GM12878 (cell line): ENCODE data around the gene USF1. TPM values are rescaled to one million over a fixed set of nuclear protein-coding genes. Genes with fewer than 3 reads are reported as not detected.

Source experiments
- ATAC-seq: fragments of 200-7000 bp; cut with Tn5 transposase; 3 replicates; pipeline ENCODE4 v1.9.1; 2020; ENCODE audit warnings: mild to moderate bottlenecking, moderate library complexity
- BruUV-seq: library from RNA; stranded (reverse); fragments of 400-500 nt; replicated peaks from 2 replicates; lab custom pipeline; 2021; lab: Mats Ljungman, UMichigan
- CTCF ChIA-PET: fragments of 300-600 bp; sonication (Branson Sonifier 250); formaldehyde crosslinking; extraction: SDS; loops from one replicate; lab custom pipeline; 2021; ENCODE audit warnings: inconsistent platforms; lab: Yijun Ruan, JAX
- POLR2A ChIA-PET: fragments of 350-600 bp; formaldehyde crosslinking; extraction: SDS; loops from one replicate; lab custom pipeline; 2021; ENCODE audit warnings: inconsistent platforms; lab: Charles Lee
- RAD21 ChIA-PET: fragments of 300-600 bp; sonication (Branson Sonifier 250); formaldehyde crosslinking; loops from one replicate; lab custom pipeline; 2023; ENCODE audit warnings: antibody characterized with exemption; ENCODE audit not compliant: unreplicated experiment; lab: Charles Lee
- SMC1A ChIA-PET: fragments of 300-600 bp; sonication (Branson Sonifier 250); formaldehyde crosslinking; loops from one replicate; lab custom pipeline; 2023; ENCODE audit not compliant: unreplicated experiment, uncharacterized antibody; lab: Charles Lee
- DNase-seq: peaks from one replicate; pipeline ENCODE4 v3.0.0-alpha.2; 2011; ENCODE audit warnings: low read depth, low spot score
- FAIRE-seq: peaks from 3 replicates; lab custom pipeline; 2011; peaks lifted over from hg19 to GRCh38; lab: Jason Lieb, UNC
- H2AFZ ChIP-seq: 2 replicates; pipeline ENCODE4 v1.6.0; 2011; ENCODE audit warnings: low read depth, low read length, control low read depth; ENCODE audit not compliant: control insufficient read depth
- H3K27ac ChIP-seq: 2 replicates; pipeline ENCODE4 v1.5.1; 2011; ENCODE audit warnings: control low read depth; ENCODE audit not compliant: control insufficient read depth, insufficient read depth
- H3K27me3 ChIP-seq, 2 experiments: replicated peaks in 1 of 2; 2 replicates each; pipeline versions ENCODE4 v1.6.0 to v1.6.1; 2011; ENCODE audit warnings: low read length in 1 of 2; ENCODE audit not compliant: control insufficient read depth in 2 of 2, insufficient read depth in 2 of 2
- H3K36me3 ChIP-seq, 2 experiments: 2 replicates each; pipeline ENCODE4 v1.5.1; 2011; ENCODE audit warnings: low read length in 1 of 2; ENCODE audit not compliant: control insufficient read depth in 2 of 2, insufficient read depth in 2 of 2
- H3K4me1 ChIP-seq: 2 replicates; pipeline ENCODE4 v1.6.1; 2011; ENCODE audit warnings: mild to moderate bottlenecking, low read length, moderate library complexity, mixed read lengths; ENCODE audit not compliant: control insufficient read depth, insufficient read depth
- H3K4me2 ChIP-seq: 2 replicates; pipeline ENCODE4 v1.6.0; 2011; ENCODE audit warnings: control low read depth; ENCODE audit not compliant: control insufficient read depth, insufficient read depth
- H3K4me3 ChIP-seq: fragments of 200-600 bp; sonication (generic); 2 replicates; pipeline ENCODE4 v1.5.1; 2016
- H3K79me2 ChIP-seq: 2 replicates; pipeline ENCODE4 v1.6.0; 2011; ENCODE audit warnings: low read length; ENCODE audit not compliant: control insufficient read depth, insufficient read depth
- H3K9ac ChIP-seq: 2 replicates; pipeline ENCODE4 v1.8.0; 2011; ENCODE audit warnings: low read length, control low read depth, mixed read lengths; ENCODE audit not compliant: control insufficient read depth, insufficient read depth
- H3K9me3 ChIP-seq: replicated peaks from 3 replicates; pipeline ENCODE4 v1.5.1; 2011; ENCODE audit warnings: mild to moderate bottlenecking, low read length; ENCODE audit not compliant: control insufficient read depth, insufficient read depth
- H4K20me1 ChIP-seq: 2 replicates; pipeline ENCODE4 v1.6.0; 2011; ENCODE audit not compliant: control insufficient read depth, insufficient read depth
- ATF7 ChIP-seq: fragments of 450-650 bp; IDR thresholded peaks from 2 replicates; pipeline ENCODE4 v1.6.1; 2016; ENCODE audit warnings: low read depth, mild to moderate bottlenecking
- CHD1 ChIP-seq: IDR thresholded peaks from 2 replicates; pipeline ENCODE4 v1.6.1; 2012; ENCODE audit warnings: low read depth, low read length, improper control_type of control experiment
- CREM ChIP-seq: IDR thresholded peaks from 2 replicates; pipeline ENCODE4 v1.6.1; 2014; ENCODE audit warnings: antibody characterized with exemption, low read depth
- ESRRA ChIP-seq: IDR thresholded peaks from 2 replicates; pipeline ENCODE4 v1.6.1; 2012; ENCODE audit warnings: mild to moderate bottlenecking, low read length, improper control_type of control experiment
- HCFC1 ChIP-seq: fragments of 150-350 bp; IDR thresholded peaks from 2 replicates; pipeline ENCODE4 v1.6.1; 2014; ENCODE audit warnings: low read length
- JUND ChIP-seq: IDR thresholded peaks from 2 replicates; pipeline ENCODE4 v1.6.1; 2012; ENCODE audit warnings: low read depth, mild to moderate bottlenecking, low read length, improper control_type of control experiment, moderate library complexity
- KDM1A ChIP-seq: fragments of 200-600 bp; sonication (generic); IDR thresholded peaks from 2 replicates; pipeline ENCODE4 v1.6.1; 2016; ENCODE audit warnings: borderline replicate concordance
- NFXL1 ChIP-seq: fragments of 450-650 bp; IDR thresholded peaks from 2 replicates; pipeline ENCODE4 v1.6.1; 2017; ENCODE audit warnings: antibody characterized with exemption, mild to moderate bottlenecking, borderline replicate concordance
- PAX8 ChIP-seq: fragments of 450-650 bp; IDR thresholded peaks from 2 replicates; pipeline ENCODE4 v1.6.1; 2017; ENCODE audit warnings: mild to moderate bottlenecking, moderate library complexity
- SMARCA5 ChIP-seq: fragments of 450-650 bp; IDR thresholded peaks from 2 replicates; pipeline ENCODE4 v1.6.1; 2017; ENCODE audit warnings: mild to moderate bottlenecking
- TCF3 ChIP-seq: IDR thresholded peaks from 2 replicates; pipeline ENCODE4 v1.6.1; 2012; ENCODE audit warnings: low read depth, mild to moderate bottlenecking, low read length, borderline replicate concordance; ENCODE audit not compliant: insufficient read depth
- in situ Hi-C: fragments of 300-500 bp; cut with MboI; formaldehyde crosslinking; loops from 9 replicates; pipeline ENCODE4 v1.14.3; 2018; ENCODE audit warnings: mixed read lengths
- intact Hi-C: fragments of 100-400 bp; cut with micrococcal nuclease; formaldehyde crosslinking; loops from one replicate; pipeline ENCODE4 v1.14.2; 2022; ENCODE audit not compliant: unreplicated experiment
- polyA plus RNA-seq, 11 experiments: library from polyadenylated mRNA; depleted of rRNA in 4 of 11; unstranded in 6 of 11; stranded (reverse) in 5 of 11; fragments of >200 nt; fragmentation: Nextera tagmentation in 4 of 11; fragmentation: Illumina TruSeq in 1 of 11; extraction: Ambion mirVana in 4 of 11; extraction: Trizol in 1 of 11; gene quantifications; 1 replicate in 1 of 11; 2 replicates in 10 of 11; pipeline versions ENCODE4 v1.2.1 to v1.2.3, GENCODE V29; 2011 to 2016; ENCODE audit warnings: inconsistent platforms in 2 of 11, missing spikeins in 2 of 11, low read depth in 1 of 11
- total RNA-seq, 4 experiments: library from RNA; depleted of rRNA in 3 of 4; stranded (reverse); fragments of >200 nt in 3 of 4; fragmentation: Illumina TruSeq in 1 of 4; extraction: Trizol in 1 of 4; gene quantifications; 2 replicates each; pipeline versions ENCODE4 v1.2.1 to v1.2.3, GENCODE V29; 2013 to 2021

USF1 gene
- total and polyA plus RNA-seq, 10 of the 15 experiments (the other 5 are each of a cell fraction or from before 2014, with no cell fraction given): 9.4 to 92.1 (median 53.5) TPM

DNA sequence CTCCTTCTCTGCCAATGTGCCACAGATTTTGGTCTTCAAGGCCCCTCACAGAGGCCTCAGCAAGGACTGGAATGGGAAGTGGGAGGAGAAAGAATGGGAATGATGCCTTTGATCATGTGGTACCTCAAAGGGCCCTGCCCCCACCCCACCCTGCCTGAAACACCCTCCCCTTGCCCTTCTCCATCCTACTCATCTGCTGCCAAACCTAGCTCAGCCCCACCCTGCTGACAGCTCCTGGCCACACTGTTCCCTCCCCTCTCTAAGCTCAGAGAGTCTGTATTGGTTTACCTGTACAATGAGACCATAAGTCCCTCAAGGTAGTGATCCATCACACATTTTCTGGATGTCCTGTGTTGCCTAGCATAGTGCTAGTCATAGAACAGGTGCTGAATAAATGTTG, 30.6 kb upstream of the USF1 start:
- no peak overlapping the region for H3K27ac ChIP-seq
- TF ChIP-seq SMARCA5: no peak
- no peak for TF ChIP-seq TCF3
- no peak for TF ChIP-seq ESRRA
- TF ChIP-seq CHD1: no peak
- no peak for TF ChIP-seq NFXL1
- TF ChIP-seq HCFC1: no peak
- TF ChIP-seq CREM: no peak
- no peak for TF ChIP-seq KDM1A
- no peak for TF ChIP-seq JUND
- TF ChIP-seq ATF7: no peak
- no peak for TF ChIP-seq PAX8
- no peak overlapping the region for H3K4me3 ChIP-seq
- H2AFZ ChIP-seq: no peak overlapping the region
- no peaks in the 10 kb centered on the region; the same call in 1 of the 2 replicates for H3K4me1 ChIP-seq
- H4K20me1 ChIP-seq: no peaks in the 10 kb centered on the region
- no peaks in the 10 kb centered on the region for H3K36me3 ChIP-seq
- ChIA-PET CTCF (no interaction called here), RAD21 (no interaction called here), SMC1A (interaction anchor here (0.6 to 1.0 kb wide), 3 partner anchors 17 to 693 kb away, joined by 3 read pairs; no protein-coding TSS in a partner anchor), POLR2A (no interaction called here)
- no peak overlapping the region for H3K4me2 ChIP-seq
- H3K79me2 ChIP-seq: no peaks in the 10 kb centered on the region
- ATAC-seq (no peak), DNase-seq (no peak), FAIRE-seq (no peak)
- no peaks in the 10 kb centered on the region for H3K27me3 ChIP-seq
- H3K9ac ChIP-seq: no peak overlapping the region
- H3K9me3 ChIP-seq: no peaks in the 10 kb centered on the region
- BruUV-seq: no TSS peak
- in situ Hi-C loops (no loop called here), intact Hi-C loops (no loop called here)
